HL-60 (cell line): ENCODE measurements around the gene CORO2A.

Experiments used
- CTCF ChIP-seq: IDR thresholded peaks from one replicate; pipeline ENCODE4 v1.5.1; 2011; ENCODE audit warnings: low read length, control low read depth, inconsistent platforms; ENCODE audit not compliant: insufficient read depth
- GABPA ChIP-seq: IDR thresholded peaks from 2 replicates; pipeline ENCODE4 v1.6.1; 2012; ENCODE audit warnings: low read depth
- POLR2AphosphoS5 ChIP-seq: IDR thresholded peaks from 2 replicates; pipeline ENCODE4 v1.6.1; 2012; ENCODE audit warnings: low read depth
- REST ChIP-seq: IDR thresholded peaks from 2 replicates; pipeline ENCODE4 v1.6.1; 2012; ENCODE audit warnings: low read depth; ENCODE audit not compliant: insufficient replicate concordance
- SPI1 ChIP-seq: IDR thresholded peaks from 2 replicates; pipeline ENCODE4 v1.6.1; 2012; ENCODE audit warnings: low read depth, mild to moderate bottlenecking, borderline replicate concordance

GRCh38 chr9:98161851-98162250 is 30.6 kb downstream of the CORO2A start:
- TF ChIP-seq CTCF (no peak), POLR2AphosphoS5 (no peak), GABPA (no peak), REST (no peak), SPI1 (no peak)
